Endothelial cell of coronary artery (primary cell): ENCODE results near the gene ZNF497. TPM values are rescaled to one million over a fixed set of nuclear protein-coding genes. Genes with fewer than 3 reads are reported as not detected.

Source experiments
- total RNA-seq: library from RNA; depleted of rRNA; stranded (reverse); fragments of >200 nt; gene quantifications from 2 replicates; pipeline ENCODE4 v1.2.3, GENCODE V29; 2014

Gene ZNF497
- total RNA-seq: 0.81 and 1.1 TPM in 2 replicates

GRCh38 chr19:58362272-58362994 is at the start of gene ZNF497:
TSS of gene ZNF497 (minus strand) at chr19:58362751. CDS start at chr19:58357635, 5,116 bp downstream.

DNA sequence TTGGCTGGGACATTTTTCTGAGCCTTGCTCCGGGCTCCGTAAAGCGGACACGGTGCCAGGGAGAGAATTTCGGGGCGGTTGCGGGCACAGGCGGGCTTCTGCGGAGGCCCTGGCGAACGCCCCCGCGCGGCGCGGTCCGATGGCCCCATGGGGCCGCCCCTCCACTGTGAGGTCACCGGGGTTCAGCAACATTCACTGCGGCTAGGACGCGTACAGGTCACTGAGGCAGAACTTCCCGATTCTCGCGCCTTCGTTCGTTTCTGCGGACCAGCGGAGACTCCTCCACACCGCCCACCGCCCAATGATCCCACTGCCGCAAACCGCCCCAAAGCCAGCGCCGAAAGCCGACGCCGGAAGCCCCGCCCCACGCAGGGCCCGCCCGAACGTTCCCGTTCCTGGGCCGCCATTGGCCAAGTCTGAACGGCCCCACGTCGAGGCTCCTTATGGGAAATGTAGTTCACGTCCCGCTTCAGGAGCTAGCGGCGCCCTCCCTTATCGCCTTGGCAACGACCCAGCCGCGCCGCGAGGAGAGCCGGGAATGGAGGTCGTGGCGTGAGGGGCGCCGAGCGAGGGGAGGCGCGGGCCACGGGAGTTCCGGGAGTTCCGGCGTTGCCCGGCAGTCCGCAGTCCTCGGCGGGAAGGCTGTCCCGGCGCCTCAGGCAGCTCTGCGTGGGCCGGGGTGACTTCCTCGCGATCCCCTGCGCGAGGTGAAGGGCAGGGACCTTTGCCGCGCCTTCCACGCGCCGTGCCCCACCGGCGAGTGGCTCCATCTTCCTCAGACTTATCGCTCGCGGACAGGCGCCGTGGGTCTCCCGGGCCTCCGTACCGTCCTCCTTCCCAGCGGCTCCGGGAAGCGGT is 45.8 kb upstream of the ZNF497 start, which contains the start of gene ZNF584:
Gene ZNF584 (plus strand): TSS at position 498 of the 858 bp plus-strand sequence. CDS start 499 bp downstream, outside the sequence.

GRCh38 chr19:58395220-58395978 is 32.8 kb upstream of the ZNF497 start, which contains the start of gene RNF225:
TSS of gene RNF225 (plus strand) at chr19:58395656. CDS start at chr19:58396090, 434 bp downstream.

DNA sequence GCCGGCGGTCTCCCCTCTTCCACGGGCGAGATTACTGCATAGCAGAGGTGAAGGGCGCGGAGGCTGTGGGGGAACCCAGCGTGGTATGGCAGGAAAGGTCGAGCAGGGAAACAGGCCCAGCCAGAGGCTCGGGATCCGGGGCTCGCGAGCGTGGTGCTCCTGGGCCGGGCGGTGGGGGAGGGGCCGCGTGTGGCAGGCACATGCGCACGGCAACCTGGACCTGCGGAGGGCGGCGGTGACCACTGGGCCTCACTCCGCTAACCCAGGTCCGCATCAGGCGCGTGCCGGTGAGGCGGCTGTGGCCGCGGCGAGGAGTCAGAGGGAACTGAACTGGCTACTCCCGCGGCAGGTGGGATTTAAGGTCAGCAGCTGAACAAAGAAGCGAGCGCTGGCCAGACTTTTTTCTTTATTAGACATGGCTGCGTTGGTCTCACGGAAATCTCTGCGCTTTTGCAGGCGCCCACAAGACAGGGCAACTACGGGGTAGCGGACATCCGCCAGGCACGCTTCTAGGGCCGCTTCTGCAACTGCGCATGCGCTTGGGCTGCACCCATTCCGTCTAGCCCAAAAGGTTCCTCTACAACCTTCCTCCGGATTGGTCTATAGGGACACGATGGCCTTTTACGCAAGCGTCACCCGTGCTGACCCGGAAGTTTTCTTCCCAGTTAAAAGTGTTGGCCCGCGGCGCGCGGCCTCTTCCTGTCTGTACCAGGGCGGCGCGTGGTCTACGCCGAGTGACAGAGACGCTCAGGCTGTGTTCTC is 24.2 kb upstream of the ZNF497 start, which contains the start of gene RPS5:
Gene RPS5 (plus strand): TSS at position 694 of the 762 bp plus-strand sequence. CDS start 869 bp downstream, outside the sequence.

DNA sequence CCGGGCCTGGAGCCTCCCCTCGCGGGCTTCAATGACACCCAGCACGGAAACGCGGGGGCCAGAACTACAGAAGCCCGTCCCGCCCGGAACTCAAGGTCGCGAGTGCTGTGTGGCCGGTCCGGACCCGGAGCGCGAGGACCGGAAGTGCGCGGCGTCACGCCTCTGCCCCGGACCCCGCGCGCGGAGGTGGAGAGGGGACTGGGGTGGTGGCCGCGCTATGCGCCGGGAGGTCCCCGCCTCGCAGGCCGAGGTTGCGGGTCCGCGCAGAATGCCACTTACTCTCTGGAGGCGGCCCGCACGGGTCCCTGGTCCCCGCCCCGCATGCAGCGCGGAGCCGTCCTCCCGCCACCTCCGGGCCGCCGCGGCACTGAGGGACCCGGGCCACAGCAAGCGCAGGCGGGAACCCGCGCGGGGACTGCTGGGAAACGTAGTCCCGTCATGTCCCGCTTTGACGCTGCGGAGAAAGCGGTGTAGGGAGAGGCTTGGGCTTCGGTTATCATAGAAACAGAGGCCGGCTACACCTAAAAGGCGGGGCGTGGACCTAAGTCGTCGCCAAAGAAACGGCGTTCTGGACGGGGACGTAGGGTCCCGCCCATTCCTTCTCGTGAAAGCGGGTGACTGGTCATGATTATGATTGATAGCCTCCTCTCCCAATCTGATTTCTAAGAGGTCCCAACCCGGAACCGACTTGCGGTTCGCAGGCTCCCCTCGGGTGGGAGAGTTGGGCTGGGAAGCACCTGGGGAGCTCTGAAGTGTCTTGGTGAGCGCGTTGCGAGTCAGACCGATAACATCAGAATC is 18.3 kb upstream of the ZNF497 start, which contains the start of gene ZNF837:
Gene ZNF837 (minus strand): TSS at position 369 of the 798 bp plus-strand sequence. CDS start 11,698 bp downstream, outside the sequence.

DNA sequence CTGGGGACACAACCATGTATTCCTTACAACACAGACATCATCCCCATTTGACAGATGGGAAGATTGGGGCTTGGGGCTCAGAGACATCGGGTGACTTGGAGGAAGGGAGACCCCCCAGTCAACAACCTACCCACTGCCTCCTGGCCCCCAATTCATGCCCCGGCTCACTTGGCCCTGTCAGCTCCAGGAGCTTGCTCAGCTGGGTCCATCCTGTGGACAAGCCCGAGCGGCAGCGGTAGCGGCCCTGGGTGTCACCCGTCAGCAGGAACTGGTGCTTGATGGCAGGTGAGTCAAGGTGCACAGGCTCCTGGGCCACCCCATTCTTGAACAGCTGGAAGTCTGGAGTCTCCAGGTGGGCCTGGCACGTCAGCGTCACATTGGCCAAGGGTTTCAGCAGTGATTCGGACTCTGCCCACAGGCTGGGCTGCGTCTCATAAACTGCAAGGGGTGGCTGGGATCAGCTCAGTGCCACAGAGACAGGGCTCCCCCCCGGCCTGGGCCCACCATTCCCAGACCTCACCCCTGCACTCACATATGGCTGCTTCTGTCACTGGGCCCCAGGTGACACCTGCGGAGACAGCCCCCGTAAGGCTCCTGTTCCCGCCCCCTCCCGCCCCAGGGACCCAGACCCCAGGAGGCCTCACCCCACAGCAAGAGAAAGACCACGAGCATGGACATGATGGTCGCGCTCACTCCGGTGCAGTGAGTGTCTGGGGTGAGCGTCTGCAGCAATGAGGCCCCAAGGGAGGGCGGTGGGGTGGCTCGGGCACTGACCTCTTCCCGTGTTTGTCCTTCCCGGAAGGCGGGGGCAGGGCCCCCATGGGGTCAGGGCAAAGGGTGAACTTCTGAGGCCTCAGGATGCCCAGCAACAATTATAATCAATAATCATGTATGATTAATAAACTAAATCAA is 9.5 kb downstream of the ZNF497 start, which contains the start of gene A1BG:
Gene A1BG (minus strand): TSS at position 733 of the 912 bp plus-strand sequence. CDS start 55 bp downstream, at position 678.

GRCh38 chr19:58326914-58327726 is 35.4 kb downstream of the ZNF497 start, which contains the start of gene ZSCAN22:
TSS of gene ZSCAN22 (plus strand) at chr19:58326994. CDS start at chr19:58334803, 7,809 bp downstream.

GRCh38 chr19:58305065-58305931 is 57.3 kb downstream of the ZNF497 start, which contains the start of gene ERVK3-1:
TSS of gene ERVK3-1 (plus strand) at chr19:58305377. CDS start at chr19:58312169, 6,792 bp downstream.

Other genes starting within 250 kb of the ZNF497 start
- 8.6 and 10.1 TPM in 2 replicates for gene ZNF329, start 212.0 kb downstream of the ZNF497 start, total RNA-seq
- 13.3 and 23.0 TPM in 2 replicates for gene ZNF274, start 179.7 kb downstream of the ZNF497 start, total RNA-seq
- 45.2 and 54.2 TPM in 2 replicates for gene ZNF544, start 133.8 kb downstream of the ZNF497 start, total RNA-seq
- gene ZNF8, start 83.8 kb downstream of the ZNF497 start, total RNA-seq: 3.1 and 4.0 TPM in 2 replicates
- 17.5 and 22.8 TPM in 2 replicates for gene ERVK3-1, start 57.4 kb downstream of the ZNF497 start, total RNA-seq
- gene ZSCAN22, start 35.8 kb downstream of the ZNF497 start, total RNA-seq: 1.9 and 2.7 TPM in 2 replicates
- 6.0 and 10.4 TPM in 2 replicates for gene A1BG, start 9.3 kb downstream of the ZNF497 start, total RNA-seq
- 0.66 and 1.2 TPM in 2 replicates for gene ZNF837, start 18.3 kb upstream of the ZNF497 start, total RNA-seq
- gene RPS5, start 24.5 kb upstream of the ZNF497 start, total RNA-seq: 2,645 and 2,757 TPM in 2 replicates
- gene RNF225, start 32.9 kb upstream of the ZNF497 start, total RNA-seq: 0.09 TPM in 1 of 2 replicates, not detected in the other
- gene ZNF584, start 45.9 kb upstream of the ZNF497 start, total RNA-seq: 12.2 and 13.4 TPM in 2 replicates
- gene ZNF132, start 77.4 kb upstream of the ZNF497 start, total RNA-seq: 6.2 and 6.8 TPM in 2 replicates
- 7.6 and 8.7 TPM in 2 replicates for gene ZNF324B, start 88.9 kb upstream of the ZNF497 start, total RNA-seq
- gene ZNF324, start 104.3 kb upstream of the ZNF497 start, total RNA-seq: 11.1 and 12.5 TPM in 2 replicates
- gene ZNF446, start 113.6 kb upstream of the ZNF497 start, total RNA-seq: 4.6 and 4.9 TPM in 2 replicates
- gene SLC27A5, start 149.2 kb upstream of the ZNF497 start, total RNA-seq: 10.2 and 16.6 TPM in 2 replicates
- 5.8 and 7.5 TPM in 2 replicates for gene ZBTB45, start 157.1 kb upstream of the ZNF497 start, total RNA-seq
- 476 and 517 TPM in 2 replicates for gene TRIM28, start 181.3 kb upstream of the ZNF497 start, total RNA-seq
- 126 and 141 TPM in 2 replicates for gene CHMP2A, start 192.4 kb upstream of the ZNF497 start, total RNA-seq
- 94.9 and 128 TPM in 2 replicates for gene UBE2M, start 195.9 kb upstream of the ZNF497 start, total RNA-seq
- gene MZF1, start 210.6 kb upstream of the ZNF497 start, total RNA-seq: 9.2 and 12.8 TPM in 2 replicates